Measurements from ENCODE around the gene HS2ST1. TPM values are rescaled to one million over a fixed set of nuclear protein-coding genes. Genes with fewer than 3 reads are reported as not detected.

HS2ST1 gene
- 28.7 and 31.2 TPM in 2 replicates for total RNA-seq
- 4.4 and 5.5 TPM in 2 replicates for polyA plus RNA-seq
- 6.4 and 6.9 TPM in 2 replicates for polyA plus RNA-seq (2011; cell fraction: cytosol; rRNA removed)
- 4.1 and 5.0 TPM in 2 replicates for polyA plus RNA-seq (2011; cell fraction: nucleus; rRNA removed)
- 14.2 and 23.0 TPM in 2 replicates for polyA plus RNA-seq (2012)
- polyA minus RNA-seq = 11.9 and 21.0 TPM in 2 replicates
- polyA minus RNA-seq (2011; cell fraction: cytosol; rRNA and poly(A)+ RNA removed) = 10.3 TPM
- 9.5 and 14.1 TPM in 2 replicates for polyA minus RNA-seq (2011; cell fraction: nucleus; rRNA and poly(A)+ RNA removed)
- Bru-seq, nascent RNA = percentile 74 among the genes with signal in this experiment
- percentile 81 among the genes with signal in this experiment for BruChase-seq, experiment 1, labeled RNA remaining after a 6-hour chase
- BruChase-seq, experiment 2, labeled RNA remaining after a 2-hour chase = percentile 77 among the genes with signal in this experiment
- long read RNA-seq, full-length matches to known transcripts = 42 of 49 reads
- long read RNA-seq, partial matches to known transcripts = 1 of 49 reads
- long read RNA-seq, other reads (novel, unspliced or antisense) = 6 of 49 reads

DNA sequence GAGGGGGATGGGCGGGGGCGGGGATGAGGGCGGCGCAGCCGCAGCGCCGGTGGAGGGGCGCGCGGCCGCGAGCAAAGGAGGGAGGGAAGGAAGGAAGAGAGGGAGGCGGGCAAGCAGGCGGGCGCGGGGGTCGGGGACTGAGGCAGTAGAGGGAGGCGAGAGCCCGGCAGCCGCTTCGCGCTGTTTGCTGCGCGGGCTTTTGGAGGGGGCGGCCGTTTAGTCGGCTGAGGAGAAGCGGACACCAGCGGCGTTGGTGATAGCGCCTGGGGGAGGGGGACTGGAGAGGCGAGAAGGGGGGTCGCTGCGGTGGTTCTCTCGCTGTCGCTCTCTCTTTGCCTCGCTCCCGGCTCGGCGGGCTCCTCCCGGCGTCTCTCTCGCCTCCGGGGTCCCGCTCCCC is at the start of gene HS2ST1:
TSS of gene HS2ST1 (plus strand) at position 35 of the 397 bp plus-strand sequence.
- Histone ChIP-seq H3K4me1 (ENCODE audit: control insufficient read depth, extremely low read depth, insufficient read depth, low read length) (peaks cover 16% of the 10 kb centered on the region), H3K36me3 (ENCODE audit: control insufficient read depth in 2 of 2, extremely low read depth in 1 of 2, insufficient read depth in 2 of 2, low read length in 2 of 2) (peaks cover 0 to 4% of the 10 kb centered on the region in 2 experiments), H4K20me1 (replicated peaks; ENCODE audit: control insufficient read depth, extremely low read depth, insufficient read depth, low read length) (no peaks in the 10 kb centered on the region), H3K9me3 (replicated peaks; ENCODE audit: control insufficient read depth, insufficient read depth, low read length) (no peaks in the 10 kb centered on the region), H3K4me3 (replicated peaks in 1 of 3; ENCODE audit: insufficient read depth in 1 of 3, low read depth in 1 of 3, low read length in 3 of 3) (peak within 1 kb of the TSS; percentile 84 to 100 (median 99)), H3K4me2 (ENCODE audit: insufficient read depth, low read length) (peak within 1 kb of the TSS; percentile 97), H3K27me3 (ENCODE audit: control insufficient read depth in 2 of 2, insufficient read depth in 2 of 2, low read length in 2 of 2) (no peaks in the 10 kb centered on the region), H3K27ac (ENCODE audit: insufficient read depth, low read depth, low read length) (peak within 1 kb of the TSS; percentile 100), H3K79me2 (ENCODE audit: control insufficient read depth, insufficient read depth, low read length) (peaks cover 69% of the 10 kb centered on the region), H3K9ac (replicated peaks; ENCODE audit: extremely low read depth, insufficient read depth, low read length) (peak within 1 kb of the TSS; percentile 100), H3K9me1 (replicated peaks; ENCODE audit: control insufficient read depth, extremely low read depth, insufficient read depth, low read length) (no peaks in the 10 kb centered on the region), H2AFZ (ENCODE audit: low read depth, low read length) (peak within 1 kb of the TSS; percentile 98)
- dilution Hi-C loops (cut with MboI; ENCODE audit: extremely low pct_ligation_motif_present, low sequenced_read_pairs) = no loop called here
- DNase-seq (ENCODE audit: low read depth, low spot score) (no peak), FAIRE-seq (no peak)
- intact Hi-C loops (cut with micrococcal nuclease) = loop anchor here (1.0 to 10.0 kb wide), 7 partner anchors 81 to 1770 kb away; partner anchors contain the start of genes ODF2L, PKN2 and SH3GLB1
- TF ChIP-seq, protein P1, sequence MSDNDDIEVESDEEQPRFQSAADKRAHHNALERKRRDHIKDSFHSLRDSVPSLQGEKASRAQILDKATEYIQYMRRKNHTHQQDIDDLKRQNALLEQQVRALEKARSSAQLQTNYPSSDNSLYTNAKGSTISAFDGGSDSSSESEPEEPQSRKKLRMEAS (IDR thresholded peaks at IDR 0.05; ENCODE audit: insufficient read depth, insufficient read length) = no peak
- peak; percentile 68 for TF ChIP-seq POLR2A (IDR thresholded peaks at IDR 0.05; ENCODE audit: low read depth, low read length)
- no peak for TF ChIP-seq MYC (IDR thresholded peaks at IDR 0.05; ENCODE audit: low read depth, low read length)
- peak; percentile 65 for TF ChIP-seq POLR2AphosphoS5 (IDR thresholded peaks at IDR 0.05; ENCODE audit: insufficient read depth, low read depth, low read length)
- ChIA-PET POLR2A (interaction anchor here (0.6 to 1.3 kb wide), 9 partner anchors 10 to 521 kb away, joined by 3 to 13 read pairs (median 3); no protein-coding TSS in a partner anchor), CTCF (interaction anchor here (0.7 to 3.7 kb wide), 16 partner anchors 10 to 169 kb away, joined by 3 to 34 read pairs (median 4); no protein-coding TSS in a partner anchor)
- no TSS peak for BruUV-seq (replicated peaks)

DNA sequence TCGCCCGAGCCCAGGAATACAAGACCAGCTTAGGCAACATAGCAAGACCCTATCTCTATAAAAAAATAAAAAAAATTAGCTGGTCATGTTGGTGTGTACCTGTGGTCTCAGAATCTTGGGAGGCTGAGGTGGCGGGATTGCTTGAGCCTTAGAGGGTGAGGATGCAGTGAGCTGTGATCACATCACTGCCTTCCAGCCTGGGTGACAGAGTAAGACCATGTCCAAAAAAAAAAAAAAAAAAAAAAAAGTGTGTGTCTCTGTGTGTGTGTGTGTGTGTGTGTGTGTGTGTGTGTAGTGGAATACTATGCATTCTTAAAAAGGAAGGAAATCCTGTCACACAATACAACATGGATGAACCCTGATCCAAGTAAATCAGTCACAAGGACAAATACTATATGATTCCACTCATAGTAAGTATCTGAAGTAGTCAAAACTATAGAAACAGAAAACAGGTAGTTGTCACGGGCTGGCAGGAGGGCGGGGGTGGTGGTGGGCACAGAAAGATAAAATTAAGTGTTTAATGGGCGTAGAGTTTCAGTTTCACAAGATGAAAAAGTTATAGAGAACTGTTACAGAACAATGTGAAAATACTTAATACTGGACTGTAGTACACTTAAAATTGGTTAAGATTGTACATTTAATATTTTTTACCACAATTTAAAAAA is 48.3 kb upstream of the HS2ST1 start:
- no peaks in the 10 kb centered on the region for H4K20me1 ChIP-seq (replicated peaks; ENCODE audit: control insufficient read depth, extremely low read depth, insufficient read depth, low read length)
- H2AFZ ChIP-seq (ENCODE audit: low read depth, low read length) = no peak overlapping the region
- DNase-seq (ENCODE audit: low read depth, low spot score) (no peak), FAIRE-seq (no peak)
- H3K36me3 ChIP-seq (ENCODE audit: control insufficient read depth in 2 of 2, extremely low read depth in 1 of 2, insufficient read depth in 2 of 2, low read length in 2 of 2) = peaks cover 0 to 4% of the 10 kb centered on the region in 2 experiments
- H3K9ac ChIP-seq (replicated peaks; ENCODE audit: extremely low read depth, insufficient read depth, low read length) = no peak overlapping the region
- no peak overlapping the region for H3K4me3 ChIP-seq (replicated peaks in 1 of 3; ENCODE audit: insufficient read depth in 1 of 3, low read depth in 1 of 3, low read length in 3 of 3)
- H3K79me2 ChIP-seq (ENCODE audit: control insufficient read depth, insufficient read depth, low read length) = peaks cover 6% of the 10 kb centered on the region
- TF ChIP-seq MYC (IDR thresholded peaks at IDR 0.05; ENCODE audit: low read depth, low read length) (no peak), FOS (IDR thresholded peaks at IDR 0.05; ENCODE audit: borderline replicate concordance, insufficient read depth, low read length) (no peak)
- no peaks in the 10 kb centered on the region for H3K27me3 ChIP-seq (ENCODE audit: control insufficient read depth in 2 of 2, insufficient read depth in 2 of 2, low read length in 2 of 2)
- dilution Hi-C loops (cut with MboI; ENCODE audit: extremely low pct_ligation_motif_present, low sequenced_read_pairs) (no loop called here), intact Hi-C loops (cut with micrococcal nuclease) (no loop called here)
- no peaks in the 10 kb centered on the region for H3K9me1 ChIP-seq (replicated peaks; ENCODE audit: control insufficient read depth, extremely low read depth, insufficient read depth, low read length)
- H3K9me3 ChIP-seq (replicated peaks; ENCODE audit: control insufficient read depth, insufficient read depth, low read length) = no peaks in the 10 kb centered on the region
- CTCF ChIA-PET = interaction anchor here (1.0 kb wide), 1 partner anchor 13 kb away, joined by 4 read pairs; no protein-coding TSS in a partner anchor
- H3K4me2 ChIP-seq (ENCODE audit: insufficient read depth, low read length) = no peak overlapping the region
- no peak overlapping the region for H3K27ac ChIP-seq (ENCODE audit: insufficient read depth, low read depth, low read length)
- no TSS peak for BruUV-seq (replicated peaks)
- peaks cover 10% of the 10 kb centered on the region for H3K4me1 ChIP-seq (ENCODE audit: control insufficient read depth, extremely low read depth, insufficient read depth, low read length)
- POLR2A ChIA-PET = no interaction called here
